ENCODE measurements around the gene MFN2.
"Not testable (repeated sequence)": the region's sequence is repeated elsewhere in the genome, so short reads cannot be mapped to it uniquely, and the experiment has no call there.

The MFN2 gene

GRCh38 chr1:12001249-12001917, 21.1 kb downstream of the MFN2 start:
- DNase-seq = peak; percentile 72

DNA sequence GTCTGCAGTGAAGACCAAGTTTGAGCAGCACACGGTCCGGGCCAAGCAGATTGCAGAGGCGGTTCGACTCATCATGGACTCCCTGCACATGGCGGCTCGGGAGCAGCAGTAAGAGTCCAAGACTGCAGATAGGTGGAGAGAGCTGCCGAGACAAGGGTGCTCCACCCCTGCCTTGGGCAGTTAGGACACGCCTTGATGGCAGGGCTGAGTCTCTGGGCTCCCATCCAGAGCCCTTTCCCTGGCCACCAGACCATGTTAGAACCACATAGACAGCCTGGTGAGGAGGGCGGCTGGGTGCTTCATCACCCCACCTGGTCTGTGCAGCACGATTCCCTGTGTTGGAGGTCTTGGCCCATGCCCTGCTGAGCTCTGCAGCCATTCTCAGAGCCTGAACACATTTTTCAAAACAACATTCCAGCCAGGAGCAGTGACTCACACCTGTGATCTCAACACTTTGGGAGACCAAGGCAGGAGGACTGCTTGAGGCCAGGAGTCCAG, 21.8 kb downstream of the MFN2 start:
- DNase-seq = no peak

- DNase-seq = no peak
Observed at GRCh38 chr1:12003762-12004161, 23.5 kb downstream of the MFN2 start.

DNA sequence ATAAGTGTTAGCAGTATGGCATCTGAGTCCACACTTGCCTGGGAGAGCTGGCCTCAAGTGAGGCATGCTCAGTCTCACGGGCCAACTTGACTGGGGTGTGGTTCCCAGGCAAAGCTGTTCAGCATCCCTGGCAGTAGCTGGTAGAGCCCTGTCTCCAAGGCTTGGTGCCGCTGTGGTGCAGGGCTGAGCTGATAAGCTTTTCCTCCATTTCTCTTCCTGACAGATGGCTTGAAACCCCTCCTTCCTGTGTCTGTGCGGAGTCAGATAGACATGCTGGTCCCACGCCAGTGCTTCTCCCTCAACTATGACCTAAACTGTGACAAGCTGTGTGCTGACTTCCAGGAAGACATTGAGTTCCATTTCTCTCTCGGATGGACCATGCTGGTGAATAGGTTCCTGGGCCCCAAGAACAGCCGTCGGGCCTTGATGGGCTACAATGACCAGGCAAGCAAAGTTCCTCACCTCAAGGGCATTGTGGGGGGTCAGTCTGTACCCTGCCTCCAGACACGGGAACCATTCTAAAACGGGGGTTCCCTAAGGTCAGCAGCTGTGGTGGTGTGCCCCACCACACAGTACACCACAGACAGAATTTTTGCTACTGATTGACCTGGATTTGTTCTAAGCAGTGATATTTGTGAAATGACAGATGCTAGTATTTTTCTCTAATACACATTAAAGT, 25.4 kb downstream of the MFN2 start:
- no peak for DNase-seq

DNA sequence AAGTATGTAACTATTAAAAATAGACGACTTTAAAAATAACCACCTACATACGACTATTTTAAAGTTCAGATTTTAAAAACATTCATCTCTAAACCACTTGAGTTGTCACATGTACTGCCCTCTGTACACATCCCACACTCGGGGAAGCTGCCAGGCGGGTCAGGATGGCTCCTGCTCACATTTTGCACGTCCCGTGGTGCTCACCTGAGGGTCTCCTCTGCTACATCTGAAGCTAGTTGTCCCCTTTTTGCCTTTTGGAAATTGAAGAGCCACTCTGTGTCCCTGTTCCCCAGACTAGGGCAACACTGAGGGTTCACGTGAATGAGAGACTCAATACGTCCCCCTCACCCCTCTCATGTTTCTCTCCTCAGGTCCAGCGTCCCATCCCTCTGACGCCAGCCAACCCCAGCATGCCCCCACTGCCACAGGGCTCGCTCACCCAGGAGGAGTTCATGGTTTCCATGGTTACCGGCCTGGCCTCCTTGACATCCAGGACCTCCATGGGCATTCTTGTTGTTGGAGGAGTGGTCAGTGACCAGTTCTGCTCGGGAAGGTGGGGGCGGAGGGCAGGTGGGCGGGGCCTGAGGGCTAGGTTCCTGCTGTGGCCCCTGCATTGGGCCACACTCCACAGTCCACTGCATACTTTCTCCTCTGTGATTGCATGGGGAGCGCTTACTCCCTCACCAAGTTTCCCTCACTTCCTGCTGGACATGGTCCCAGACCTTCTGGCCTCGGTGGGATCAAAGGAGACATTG, 26.1 kb downstream of the MFN2 start:
- no peak for DNase-seq

DNA sequence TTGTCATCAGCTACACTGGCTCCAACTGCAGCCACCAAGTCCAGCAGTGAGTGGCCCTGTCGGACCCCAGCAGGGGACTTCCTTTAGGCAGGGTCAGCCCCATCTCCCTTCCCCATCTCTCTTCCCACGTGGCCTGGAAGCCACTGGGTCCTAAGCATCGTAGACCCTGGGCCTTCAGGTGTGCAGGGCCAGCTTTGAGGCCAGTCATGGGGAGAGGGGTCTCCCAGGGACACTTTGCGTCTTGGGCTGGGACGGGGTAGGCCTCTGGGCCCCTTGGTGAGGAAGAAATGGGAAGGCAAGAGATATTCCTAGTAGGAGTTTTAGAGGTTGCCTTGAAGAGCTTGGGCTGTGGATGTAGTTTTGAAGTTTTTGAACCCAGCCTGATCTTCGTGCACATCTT, 27.0 kb downstream of the MFN2 start:
- no peak for DNase-seq

DNA sequence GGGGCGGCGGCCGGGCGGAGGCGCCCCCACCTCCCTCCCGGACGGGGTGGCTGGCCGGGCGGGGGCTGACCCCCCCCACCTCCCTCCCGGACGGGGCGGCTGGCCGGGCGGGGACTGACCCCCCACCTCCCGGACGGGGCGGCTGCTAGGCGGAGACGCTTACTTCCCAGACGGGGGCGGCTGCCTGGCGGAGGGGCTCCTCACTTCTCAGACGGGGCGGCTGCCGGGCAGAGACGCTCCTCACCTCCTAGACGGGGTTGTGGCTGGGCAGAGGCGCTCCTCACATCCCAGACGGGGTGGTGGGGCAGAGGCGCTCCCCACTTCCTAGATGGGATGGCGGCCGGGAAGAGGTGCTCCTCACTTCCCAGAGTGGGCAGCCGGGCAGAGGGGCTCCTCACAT, 28.1 kb downstream of the MFN2 start:
- DNase-seq = not testable (repeated sequence)

DNA sequence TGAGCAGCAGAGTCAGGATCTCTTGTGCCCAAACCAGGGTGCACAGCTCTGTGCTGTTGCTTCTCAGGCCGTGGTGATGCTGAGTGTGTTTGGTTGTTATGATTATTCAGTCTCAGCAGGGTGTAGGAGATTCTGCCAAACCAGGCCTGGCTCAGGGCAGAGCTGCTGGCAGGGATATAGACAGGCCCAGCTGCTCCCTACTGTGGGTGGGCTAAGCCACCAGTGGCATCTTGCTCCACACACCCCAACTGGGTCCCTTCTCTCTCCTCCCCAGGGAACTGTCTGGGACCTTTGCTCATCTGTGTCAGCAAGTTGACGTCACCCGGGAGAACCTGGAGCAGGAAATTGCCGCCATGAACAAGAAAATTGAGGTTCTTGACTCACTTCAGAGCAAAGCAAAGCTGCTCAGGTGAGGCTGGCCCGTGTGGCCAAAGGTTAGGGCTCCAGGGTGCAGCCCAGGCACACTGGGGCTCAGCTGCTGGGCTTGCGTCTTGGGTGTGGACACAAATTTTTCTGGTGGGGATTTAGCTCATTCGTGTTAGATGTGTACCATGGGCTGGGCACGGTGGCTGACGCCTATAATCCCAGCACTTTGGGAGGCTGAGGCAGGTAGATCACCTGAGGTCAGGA, 29.2 kb downstream of the MFN2 start:
- DNase-seq = no peak

GRCh38 chr1:12010746-12011570, 30.7 kb downstream of the MFN2 start:
- DNase-seq = no peak

DNA sequence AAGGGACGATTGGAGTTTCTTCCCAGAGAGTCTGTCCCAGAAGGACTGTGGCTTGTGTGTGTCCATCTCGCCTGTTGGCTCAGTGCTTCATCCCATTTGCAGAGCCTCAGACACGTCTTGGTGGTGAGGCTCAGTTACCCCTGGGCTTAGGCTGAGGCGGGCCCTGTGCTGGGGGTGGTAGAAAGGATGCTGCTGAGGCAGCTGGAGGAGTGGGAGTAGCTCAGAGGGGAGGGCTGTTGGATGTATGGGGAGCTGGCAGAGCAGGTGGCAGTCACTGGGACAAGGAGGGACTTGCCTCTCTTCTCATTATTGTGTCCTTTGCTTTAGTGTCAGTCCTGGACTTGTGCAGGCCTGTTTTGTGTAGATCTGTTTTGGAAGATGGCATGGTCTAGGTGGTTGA, 31.8 kb downstream of the MFN2 start:
- no peak for DNase-seq

DNA sequence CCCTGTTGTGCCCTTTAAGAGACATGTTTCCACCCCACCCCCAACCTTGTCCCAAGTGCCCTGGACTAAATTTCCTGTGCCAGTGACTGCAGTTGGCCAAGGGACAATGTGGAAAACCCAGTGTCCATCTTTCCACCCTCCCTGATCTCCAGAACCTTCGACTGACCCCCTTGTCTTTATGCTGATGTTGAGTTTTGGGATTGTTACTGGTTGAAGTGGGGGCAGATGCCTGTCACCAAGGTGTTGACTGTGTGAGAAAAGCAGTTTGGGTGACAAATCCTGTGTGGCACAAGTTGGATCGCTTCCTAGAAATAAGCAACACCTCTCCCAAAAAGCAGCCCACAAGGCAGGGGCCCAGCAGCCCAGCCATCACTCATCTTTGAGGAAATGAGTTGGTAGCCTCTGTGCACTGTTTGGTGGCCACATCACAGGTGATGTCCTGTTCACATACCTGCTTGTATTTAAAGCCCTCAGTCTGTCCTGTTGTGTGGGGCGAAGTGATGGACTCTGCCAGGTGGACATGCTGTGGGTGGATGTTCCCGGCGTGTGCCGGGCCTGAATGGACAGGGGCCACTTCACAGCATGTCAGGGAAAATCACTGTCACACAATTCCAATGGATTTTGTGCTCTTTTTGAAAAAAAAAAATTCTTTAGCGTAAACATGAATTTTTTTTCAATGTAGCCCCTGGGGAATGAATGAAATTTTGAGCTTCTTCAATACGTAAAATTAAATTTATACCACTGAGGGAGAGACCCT, 32.5 kb downstream of the MFN2 start:
- DNase-seq = no peak

- peak; percentile 46 for DNase-seq
Observed at GRCh38 chr1:12014141-12014991, 34.1 kb downstream of the MFN2 start.

- no peak for DNase-seq
Observed at GRCh38 chr1:12015001-12015491, 34.8 kb downstream of the MFN2 start.

DNA sequence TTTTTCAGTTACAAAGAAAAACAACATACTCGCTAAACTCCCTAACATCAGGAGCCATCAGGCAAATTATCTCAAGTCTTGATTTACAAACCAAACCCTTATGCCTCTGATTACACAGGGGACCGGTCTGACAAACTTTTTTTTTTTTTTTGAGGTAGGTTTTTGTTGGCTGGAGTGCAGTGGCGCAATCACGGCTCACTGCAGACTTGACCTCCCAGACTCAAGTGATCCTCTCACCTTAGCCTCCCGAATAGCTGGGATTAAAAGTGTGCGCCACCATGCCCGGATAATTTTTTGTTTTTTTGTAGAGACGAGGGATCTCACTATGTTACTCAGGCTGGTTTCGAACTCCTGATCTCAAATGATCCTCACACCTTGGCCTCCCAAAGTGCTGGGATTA, 35.3 kb downstream of the MFN2 start:
- DNase-seq = no peak

GRCh38 chr1:12016182-12016581, 35.9 kb downstream of the MFN2 start:
- DNase-seq = peak; percentile 56

DNA sequence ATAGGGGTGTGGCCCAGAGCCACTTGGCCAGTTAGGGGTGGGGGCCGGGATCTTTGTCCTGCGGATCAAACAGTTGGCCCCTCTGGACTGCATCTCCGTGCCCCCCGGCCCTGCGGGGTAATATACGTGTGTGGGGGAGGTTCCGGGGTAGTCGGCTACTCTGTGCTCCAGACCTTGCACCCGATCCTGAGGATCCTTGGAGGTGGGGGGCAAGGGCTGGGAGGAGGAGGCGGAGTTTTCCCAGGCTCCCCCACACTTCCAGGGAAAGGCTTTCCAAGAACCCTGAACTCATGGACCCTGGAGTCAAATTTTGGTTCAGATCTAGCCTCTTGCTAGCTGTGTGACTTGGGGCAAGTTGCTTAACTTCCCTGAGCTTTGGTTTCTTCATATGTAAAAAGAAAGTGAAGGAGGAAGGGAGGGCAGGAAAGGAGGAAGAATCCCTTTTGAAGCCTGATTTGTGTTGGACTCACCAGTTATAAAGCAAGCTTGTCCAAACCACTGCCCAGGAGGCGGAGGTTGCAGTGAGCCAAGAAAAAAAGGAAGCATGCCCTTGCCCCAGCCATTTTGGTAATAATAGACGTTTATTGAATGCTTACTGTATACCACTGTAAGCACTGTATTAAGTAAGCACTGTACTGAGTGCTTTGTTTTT, 39.7 kb downstream of the MFN2 start:
- peak; percentile 35 for DNase-seq

DNA sequence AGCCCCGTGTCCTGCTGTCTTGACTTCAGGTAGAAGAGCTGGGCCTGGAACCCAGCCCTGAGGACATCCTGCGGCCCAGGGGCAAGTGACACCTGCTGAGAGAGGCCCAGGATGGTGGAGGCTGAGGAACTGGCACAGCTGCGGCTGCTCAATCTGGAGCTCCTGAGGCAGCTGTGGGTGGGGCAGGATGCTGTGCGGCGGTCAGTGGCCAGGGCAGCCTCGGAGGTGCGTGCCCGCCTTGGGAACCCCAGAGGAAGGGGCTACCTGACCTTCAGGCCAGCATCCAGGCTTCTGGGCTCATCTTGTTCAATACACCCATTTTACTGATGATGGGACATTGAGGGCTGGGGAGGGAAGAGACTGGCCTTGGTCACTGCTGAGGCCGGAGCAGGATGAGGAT, 41.4 kb downstream of the MFN2 start:
- no peak for DNase-seq

GRCh38 chr1:12022036-12022435, 41.8 kb downstream of the MFN2 start:
- no peak for DNase-seq

GRCh38 chr1:12026586-12026985, 46.3 kb downstream of the MFN2 start:
- no peak for DNase-seq

- DNase-seq = no peak
Observed at GRCh38 chr1:12028248-12028647, 48.0 kb downstream of the MFN2 start.

Measured in DMS53 (cell line).